Right lung (tissue), 5 donors: Measurements from ENCODE around the gene SORCS2. TPM values are rescaled to one million over a fixed set of nuclear protein-coding genes. Genes with fewer than 3 reads are reported as not detected.

ENCODE experiments used
- DNase-seq, 2 donors: peaks; one replicate each; pipeline ENCODE4 v3.0.0-alpha.2; 2013
- polyA plus RNA-seq, 5 donors: library from polyadenylated mRNA; unstranded; fragments of 120-200 nt; gene quantifications; one replicate each; pipeline versions ENCODE4 v1.2.1 to v1.2.3, GENCODE V29; 2013; ENCODE audit warnings: inconsistent platforms in 1 of 5, low replicate concordance in 1 of 5; ENCODE audit not compliant: insufficient read length in 5 of 5, insufficient read depth in 1 of 5

Gene SORCS2
- polyA plus RNA-seq, 5 donors: 4.8 to 8.6 (median 5.8) TPM

- DNase-seq: no peak
Observed at GRCh38 chr4:7704625-7705024, 512.3 kb downstream of the SORCS2 start.

- DNase-seq: no peak
Observed at GRCh38 chr4:7705062-7705461, 512.7 kb downstream of the SORCS2 start.

- DNase-seq: no peak
Observed at GRCh38 chr4:7705593-7705992, 513.3 kb downstream of the SORCS2 start.

GRCh38 chr4:7708238-7708637, 515.9 kb downstream of the SORCS2 start:
- DNase-seq: no peak

DNA sequence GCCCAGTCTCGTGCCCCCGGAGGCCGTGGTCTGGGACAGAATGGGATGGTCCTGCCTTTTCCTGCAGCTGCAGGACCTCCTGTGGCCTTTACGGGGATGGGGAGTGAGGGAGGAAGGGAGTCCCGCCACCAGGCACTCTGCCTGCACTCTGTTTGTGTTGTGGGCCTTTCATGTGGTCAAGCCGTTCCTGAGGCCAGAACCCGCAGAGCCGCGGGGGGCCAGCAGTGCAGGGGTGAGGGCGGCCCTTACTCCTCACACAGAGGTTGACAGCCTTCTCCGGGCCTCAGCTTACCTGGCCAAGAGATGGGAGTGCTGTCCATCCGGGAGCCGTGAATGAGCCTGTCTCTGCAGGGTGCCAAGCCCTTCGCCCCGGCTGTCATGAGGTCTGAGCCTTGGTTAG, 516.6 kb downstream of the SORCS2 start:
- no peak for DNase-seq

DNA sequence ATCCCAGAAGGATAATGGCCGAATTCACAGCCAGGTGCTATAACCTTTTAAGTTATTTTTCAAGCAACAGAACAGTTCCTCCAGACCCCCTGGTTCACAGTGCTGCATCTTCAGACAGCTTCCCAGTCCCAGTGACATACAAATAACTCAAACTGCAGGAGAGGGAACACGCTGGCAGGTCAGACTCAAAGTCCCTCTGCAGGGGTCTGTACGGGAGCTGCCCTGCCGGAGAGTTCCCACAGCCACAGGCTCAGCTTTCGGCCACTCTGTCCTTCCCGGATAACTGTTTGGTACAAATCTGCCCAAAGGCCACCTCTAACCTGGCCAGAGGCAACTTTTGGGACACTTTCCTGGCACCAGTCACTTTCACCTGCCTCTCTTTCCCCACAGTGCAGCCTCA, 517.1 kb downstream of the SORCS2 start:
- DNase-seq: no peak

DNA sequence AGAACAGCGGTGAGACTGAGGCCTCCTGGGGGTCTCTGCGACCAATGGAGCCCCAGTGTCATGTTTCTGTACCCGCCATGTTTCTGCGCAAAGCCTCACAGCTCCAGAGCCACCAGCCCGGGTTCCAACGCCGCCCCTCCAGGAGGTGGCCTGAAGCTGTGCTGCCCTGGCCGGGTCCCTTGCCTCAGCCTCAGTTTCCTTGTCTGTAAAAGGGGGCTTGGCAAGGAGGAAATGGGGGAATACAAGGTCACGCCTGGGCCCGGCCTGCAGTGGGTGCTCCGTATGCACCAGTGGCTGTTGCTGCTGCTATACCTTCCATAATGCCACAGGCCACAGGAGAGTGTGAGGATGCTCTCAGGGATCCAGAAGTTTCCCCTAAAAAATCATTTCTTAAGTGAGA, 517.8 kb downstream of the SORCS2 start:
- DNase-seq: no peak

GRCh38 chr4:7710576-7711306, 518.4 kb downstream of the SORCS2 start:
- no peak for DNase-seq

DNA sequence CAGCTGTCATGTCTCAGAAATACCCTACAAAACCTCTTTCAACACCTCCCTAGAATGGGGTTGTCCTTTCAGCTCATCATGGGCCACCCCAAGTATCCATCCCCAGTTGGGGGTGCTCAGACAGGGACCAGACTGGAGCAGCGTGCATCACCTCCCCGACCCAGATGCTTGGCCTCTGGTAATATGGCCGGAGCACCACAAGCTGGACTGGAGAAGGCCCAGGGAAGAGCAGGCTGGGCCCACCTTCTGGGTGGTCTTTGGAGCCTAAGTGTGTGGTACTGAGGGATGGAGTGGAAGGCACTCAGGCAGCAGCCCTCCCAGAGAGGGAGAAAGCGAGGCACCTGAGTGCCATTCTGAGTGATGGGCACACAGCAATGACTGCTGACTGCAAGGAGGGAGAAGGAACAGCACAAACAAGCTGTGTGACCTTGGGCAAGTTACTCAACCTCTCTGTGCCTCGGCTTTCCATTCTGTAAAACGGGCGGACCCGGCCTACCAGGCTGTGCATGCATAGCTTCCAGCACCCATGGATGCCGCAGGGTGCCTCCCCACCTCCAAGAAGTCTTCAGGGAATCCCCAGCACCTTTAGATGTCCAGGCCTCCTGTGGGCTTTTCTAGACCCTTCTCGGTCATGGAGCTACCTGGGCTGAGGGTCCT, 519.1 kb downstream of the SORCS2 start:
- DNase-seq: no peak

GRCh38 chr4:7712021-7712671, 519.8 kb downstream of the SORCS2 start:
- no peak for DNase-seq

DNA sequence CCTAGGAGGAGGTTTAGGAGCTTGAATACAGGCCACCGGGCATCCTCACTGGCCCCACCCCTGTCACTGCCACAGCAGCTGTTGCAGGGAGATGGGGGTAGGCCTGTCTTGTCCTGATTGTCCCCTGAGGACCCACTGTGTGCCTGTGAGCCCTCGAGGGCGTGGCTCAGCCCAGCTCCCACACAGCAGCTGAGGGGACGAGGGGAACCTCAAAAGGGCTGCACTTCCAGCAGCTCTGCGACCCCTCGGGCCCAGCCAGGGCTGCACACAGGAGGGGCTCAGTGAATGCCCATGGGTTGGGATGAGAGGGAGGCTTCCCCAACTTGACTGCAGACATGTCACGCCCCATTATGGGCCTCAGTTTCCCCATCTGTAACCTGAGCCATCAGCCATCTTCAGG, 521.4 kb downstream of the SORCS2 start:
- DNase-seq: no peak

DNA sequence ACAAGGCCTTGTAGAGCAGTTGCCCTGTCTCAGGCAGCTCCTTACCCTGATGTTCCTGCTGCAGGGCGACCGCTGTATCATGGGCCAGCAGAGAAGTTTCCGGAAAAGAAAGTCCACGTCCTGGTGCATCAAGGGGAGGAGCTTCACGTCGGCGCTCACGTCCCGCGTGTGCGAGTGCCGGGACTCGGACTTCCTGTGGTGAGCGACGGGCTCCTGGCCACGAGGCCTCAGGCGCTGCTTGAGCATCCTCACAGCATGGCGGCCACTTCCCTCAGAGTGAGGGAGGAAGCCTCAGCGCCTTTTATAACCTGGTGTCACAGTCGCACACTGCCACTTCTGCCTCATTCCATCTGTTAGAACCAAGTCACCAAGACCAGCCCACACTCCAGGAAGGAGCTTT, 521.8 kb downstream of the SORCS2 start:
- no peak for DNase-seq

DNA sequence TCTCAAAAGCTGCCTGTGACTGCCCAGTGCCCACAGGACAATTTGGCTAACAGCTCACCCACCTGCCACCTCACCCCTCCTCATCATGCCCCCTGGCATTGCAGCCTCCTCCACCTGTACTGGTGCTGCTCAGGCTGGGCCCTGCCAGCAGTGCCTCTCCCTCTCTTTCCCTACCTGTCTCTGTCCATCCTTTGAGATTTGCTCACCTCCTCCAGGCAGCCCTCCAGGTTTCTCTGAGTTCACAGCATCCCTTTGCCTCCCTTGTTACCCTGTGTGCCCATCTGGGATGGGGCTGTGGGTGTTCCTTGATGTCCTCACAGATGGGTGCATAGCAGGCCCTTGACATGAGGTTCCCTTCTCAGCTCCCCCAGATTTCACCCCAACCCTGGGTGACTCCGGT, 522.4 kb downstream of the SORCS2 start:
- DNase-seq: no peak

DNA sequence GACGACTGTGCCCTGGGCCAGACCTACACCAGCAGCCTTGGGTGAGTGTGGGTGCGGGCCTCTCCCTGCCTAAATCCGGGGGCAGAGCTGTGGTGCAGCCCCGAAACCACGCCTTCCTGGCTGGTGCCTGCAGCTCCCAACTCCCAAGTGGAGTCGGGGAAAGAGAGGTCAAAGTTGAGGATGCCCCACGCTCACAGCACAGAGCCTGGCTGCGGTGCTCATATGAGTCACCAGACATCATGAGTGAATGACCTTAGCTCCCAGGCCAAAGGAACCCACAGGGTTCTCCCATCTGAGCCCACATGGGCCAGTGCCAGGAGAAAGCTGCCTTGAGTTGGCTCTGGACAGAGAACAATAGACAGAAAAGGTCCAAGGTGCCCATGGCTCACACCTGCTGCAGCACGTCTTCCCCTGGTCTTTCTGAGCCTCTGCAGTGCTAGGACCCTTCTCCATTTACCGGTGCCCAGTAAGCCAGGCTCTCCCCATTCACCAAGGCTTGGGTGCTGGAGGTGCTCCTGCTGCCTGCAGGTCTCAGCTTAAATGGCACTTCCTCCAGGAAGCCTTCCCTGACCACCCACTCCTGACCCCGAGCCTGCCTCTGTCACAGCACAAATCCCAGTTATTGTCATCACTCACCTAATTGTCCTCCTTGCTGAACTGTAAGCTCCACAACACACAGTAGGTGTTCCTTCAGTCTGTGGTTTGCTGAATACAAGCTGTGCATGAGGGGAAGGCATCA, 523.1 kb downstream of the SORCS2 start:
- DNase-seq: no peak

DNA sequence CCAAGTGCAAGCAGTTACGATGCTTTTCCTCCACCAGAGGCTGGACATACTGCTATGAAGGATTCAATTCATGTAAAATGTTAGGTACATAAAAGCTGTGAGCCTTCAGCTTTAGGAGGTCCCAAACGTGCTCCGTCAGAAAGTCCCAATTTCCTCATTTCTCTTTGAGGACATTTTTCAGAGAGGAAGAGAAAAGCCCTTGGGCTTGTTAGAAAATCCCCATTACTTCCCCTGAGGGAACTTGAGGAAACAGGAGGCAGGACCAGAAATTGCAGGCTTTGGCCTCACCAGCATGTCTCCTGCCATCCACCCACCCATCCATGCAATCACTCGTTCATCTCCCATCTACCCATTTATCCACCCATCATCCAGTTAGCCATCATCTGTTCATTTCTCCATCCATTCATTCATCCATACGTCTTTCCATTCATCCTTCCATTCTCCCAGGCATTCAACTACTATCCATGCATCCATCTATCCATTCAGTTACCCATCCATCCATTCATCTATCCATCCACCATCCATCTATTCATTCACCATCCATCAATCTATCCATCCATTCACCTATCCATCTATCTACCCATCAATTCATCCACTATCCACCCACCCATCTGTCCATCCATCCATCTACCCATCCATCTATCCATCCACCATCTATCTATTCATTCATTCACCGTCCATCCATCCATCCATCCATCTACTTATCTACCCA, 523.8 kb downstream of the SORCS2 start:
- no peak for DNase-seq

DNA sequence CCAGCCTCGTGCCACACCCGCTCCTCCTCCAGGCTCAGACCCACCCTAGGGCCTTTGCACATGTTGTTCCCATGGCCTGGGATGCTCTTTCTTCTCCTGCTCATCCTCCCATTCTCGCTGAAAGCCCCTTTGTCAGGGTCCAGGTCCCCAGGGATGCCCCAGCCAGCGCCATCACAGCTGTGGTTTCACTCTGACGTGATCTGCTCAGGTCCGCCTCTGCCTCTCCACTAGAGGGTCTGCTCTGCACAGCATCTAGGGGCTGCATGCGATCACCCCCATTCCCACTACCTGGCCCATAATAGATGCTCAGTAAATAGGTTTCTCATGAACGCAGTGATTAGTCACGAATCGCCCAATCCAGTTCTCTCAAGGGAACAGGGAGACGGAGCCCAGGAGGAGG, 524.8 kb downstream of the SORCS2 start:
- no peak for DNase-seq

- no peak for DNase-seq
Observed at GRCh38 chr4:7717946-7718490, 525.7 kb downstream of the SORCS2 start.

GRCh38 chr4:7719354-7720174, 527.2 kb downstream of the SORCS2 start:
- DNase-seq: peak; percentile 36 to 52

DNA sequence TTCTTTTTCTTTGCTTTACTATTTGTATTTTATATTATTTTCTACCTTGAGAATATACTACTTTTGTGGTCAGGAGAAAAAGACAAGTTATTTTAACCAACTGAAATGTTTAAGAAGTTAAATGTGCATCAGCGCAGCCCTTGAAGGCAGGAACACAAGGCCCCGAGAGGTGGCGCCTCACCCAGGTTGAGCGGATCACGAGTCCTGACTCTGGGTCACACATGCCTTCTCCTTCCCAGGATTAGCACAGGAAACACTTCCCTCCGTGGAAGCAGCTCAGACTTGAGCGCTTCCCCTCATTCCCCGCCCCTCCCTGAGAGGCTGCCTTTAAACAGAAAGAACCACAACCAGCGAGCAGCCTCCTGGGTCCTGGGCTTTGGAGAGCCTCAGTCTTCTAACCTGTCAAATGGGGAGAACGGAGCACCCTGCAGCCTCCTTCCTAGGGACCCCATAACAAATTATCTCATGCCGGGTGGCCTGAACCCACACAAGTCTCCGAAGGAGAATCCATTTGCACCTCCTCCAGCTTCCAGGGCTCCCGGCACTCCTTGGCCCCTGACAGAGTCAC, 529.7 kb downstream of the SORCS2 start:
- no peak for DNase-seq

DNA sequence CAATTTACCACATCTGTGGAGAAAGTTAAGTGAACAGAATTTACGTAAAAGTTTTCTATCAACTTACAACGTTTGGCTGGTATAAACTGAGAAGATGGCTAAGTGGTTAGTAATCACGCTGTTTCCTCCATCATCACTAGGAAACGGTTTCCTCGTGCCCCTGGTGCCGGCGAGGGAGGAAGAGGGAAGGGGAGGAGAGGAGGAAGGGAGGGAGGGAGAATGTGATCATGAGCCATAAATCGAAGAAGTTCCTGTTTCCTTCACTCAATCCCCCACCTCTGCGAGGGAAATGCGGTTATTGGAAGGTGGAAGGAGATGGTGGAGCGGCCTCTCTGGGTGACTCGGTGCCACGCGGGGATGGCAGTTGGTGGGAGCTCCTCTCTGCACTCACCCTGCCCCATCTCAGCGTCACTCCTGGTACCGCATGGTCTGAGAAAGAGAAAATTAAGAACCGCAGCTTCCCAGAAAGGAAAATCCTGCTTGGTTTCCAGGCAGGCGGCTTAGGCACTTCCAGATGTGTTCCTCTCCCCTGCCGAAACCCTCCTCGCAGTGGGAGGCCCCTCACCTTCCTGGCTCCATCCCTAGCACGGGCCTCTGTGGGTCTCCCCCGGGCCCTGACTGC, 530.5 kb downstream of the SORCS2 start:
- no peak for DNase-seq
